ENCODE results near the gene PPM1M.

The PPM1M gene

DNA sequence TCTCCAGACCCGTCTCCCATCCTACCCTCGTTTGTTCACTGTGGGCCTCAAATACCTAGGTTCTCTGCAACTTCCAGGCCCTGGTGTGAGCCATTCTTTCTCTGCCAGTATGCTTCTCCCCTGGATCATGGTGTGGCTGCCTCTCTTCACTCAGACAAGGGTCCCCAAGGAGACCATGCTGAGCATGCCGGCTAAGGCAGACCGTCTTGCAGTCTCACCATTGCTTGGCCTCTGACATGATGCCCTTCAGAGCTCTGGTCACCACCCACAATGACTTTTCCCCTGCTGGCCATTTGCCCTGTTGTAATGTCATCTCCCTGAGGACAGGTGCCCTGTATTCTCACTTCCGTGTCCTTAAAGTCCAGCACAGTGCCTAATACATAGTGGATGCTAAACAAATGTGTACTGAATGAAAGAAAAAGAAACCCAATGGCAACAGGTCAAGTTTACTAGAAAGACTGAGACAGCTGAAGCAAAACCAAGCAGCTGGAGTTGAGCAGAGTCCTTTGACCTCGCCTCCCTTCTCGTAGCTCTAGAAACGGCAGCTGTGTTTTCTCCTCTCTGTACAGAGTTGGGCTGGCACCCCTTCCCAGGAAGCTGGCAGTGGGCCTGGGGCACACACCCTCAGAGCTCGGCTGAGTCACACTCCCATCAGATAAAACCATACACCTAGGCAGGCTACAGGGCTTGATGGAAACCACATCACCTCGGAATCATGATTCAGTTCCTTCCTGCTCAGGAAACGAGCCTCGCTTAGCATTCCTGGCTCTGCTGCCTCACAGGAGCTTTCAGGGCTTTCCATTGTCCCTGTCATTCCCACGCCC lies 28.8 kb upstream of the PPM1M start:
- FAIRE-seq: no peak

DNA sequence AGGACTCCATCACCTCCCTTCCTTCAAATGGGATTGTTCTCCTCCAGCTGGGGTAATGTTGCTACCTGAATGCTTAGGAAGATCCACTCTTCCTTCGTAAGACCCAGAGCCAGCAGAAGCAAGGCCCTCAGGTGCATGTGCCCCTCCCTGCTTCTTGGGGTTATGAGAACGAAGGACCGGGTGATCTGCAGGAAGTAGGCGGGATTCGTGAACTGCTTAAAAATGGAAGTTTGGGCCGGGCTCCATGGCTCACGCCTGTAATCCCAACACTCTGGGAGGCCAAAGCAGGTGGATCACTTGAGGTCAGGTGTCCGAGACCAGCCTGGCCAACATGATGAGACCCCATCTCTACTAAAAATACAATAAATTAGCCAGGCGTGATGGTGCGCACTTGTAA lies 28.2 kb upstream of the PPM1M start:
- no peak for FAIRE-seq

GRCh38 chr3:52218026-52218425 lies 27.5 kb upstream of the PPM1M start:
- no peak for FAIRE-seq

- FAIRE-seq: no peak
Measured at GRCh38 chr3:52218454-52218853, 27.1 kb upstream of the PPM1M start.

GRCh38 chr3:52218937-52219650 lies 26.5 kb upstream of the PPM1M start:
- FAIRE-seq: no peak

GRCh38 chr3:52220380-52221026 lies 25.1 kb upstream of the PPM1M start:
- FAIRE-seq: no peak

DNA sequence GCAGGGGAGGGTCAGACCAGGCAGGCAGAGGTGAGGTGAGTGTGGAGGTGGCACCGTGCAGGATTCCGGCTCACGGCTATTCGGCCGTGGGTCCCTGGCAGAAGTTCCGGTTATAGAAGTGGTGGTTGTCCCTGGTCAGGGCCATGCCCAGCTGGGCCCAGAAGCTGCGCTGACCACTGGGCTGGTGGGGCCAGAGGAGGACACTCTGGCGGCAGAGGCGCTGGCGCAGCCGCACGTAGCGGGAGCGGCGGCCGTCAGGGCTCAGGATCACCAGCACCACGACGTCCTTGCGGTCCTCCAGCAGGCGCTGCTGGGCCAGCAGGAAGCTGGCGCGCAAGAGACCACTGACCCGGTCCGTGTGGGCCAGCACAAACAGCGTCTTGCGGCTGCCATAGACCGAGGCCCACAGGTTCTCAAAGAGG lies 24.4 kb upstream of the PPM1M start:
- no peak for FAIRE-seq

- no peak for FAIRE-seq
Measured at GRCh38 chr3:52221563-52222318, 23.8 kb upstream of the PPM1M start.

GRCh38 chr3:52222319-52223221 lies 23.0 kb upstream of the PPM1M start:
- FAIRE-seq: no peak

DNA sequence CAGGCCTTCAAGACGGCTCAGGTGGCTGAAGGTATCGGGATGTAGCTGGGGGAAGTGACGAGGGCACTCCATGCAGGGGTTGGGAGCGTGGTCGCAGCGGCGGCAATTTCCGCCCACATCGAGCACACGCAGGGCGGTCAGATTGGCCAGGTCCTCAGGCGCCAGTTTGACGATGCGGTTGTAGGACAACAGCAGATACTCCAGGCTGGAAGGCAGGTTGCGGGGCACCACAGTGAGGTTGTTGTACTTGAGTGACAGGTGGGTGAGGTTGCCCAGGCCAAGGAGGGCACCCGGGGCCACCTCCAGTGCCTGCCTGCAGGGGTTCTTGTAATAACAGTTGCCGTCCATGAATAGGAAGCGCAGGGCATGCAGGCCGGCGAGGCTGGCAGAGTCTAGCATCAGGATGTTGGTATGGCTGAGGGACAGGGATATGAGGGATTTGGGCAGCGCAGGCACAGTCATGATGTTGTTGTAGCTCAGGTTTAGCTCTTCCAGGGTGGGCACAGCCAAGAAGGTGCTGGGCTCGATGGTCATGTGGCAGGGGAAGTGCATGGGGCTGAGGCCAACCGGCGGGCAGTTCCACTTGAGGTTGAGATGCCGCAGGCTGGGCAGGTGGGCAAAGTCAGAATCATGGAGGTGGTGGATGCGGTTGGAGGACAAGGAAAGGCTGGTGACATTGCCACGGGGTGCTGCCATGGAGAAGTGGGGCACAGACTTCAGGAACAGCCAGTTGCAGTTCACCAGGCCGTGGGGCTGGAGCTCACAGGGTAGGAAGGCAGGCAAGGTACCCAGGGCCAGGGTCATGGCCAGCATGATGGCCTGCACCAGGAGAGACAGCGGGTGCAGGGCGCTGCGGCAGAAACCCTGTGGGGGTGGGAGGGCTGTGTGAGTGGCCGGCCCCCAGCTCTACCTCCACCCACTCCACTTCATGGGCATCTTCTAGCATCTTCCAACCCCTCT lies 21.8 kb upstream of the PPM1M start:
- FAIRE-seq: no peak

DNA sequence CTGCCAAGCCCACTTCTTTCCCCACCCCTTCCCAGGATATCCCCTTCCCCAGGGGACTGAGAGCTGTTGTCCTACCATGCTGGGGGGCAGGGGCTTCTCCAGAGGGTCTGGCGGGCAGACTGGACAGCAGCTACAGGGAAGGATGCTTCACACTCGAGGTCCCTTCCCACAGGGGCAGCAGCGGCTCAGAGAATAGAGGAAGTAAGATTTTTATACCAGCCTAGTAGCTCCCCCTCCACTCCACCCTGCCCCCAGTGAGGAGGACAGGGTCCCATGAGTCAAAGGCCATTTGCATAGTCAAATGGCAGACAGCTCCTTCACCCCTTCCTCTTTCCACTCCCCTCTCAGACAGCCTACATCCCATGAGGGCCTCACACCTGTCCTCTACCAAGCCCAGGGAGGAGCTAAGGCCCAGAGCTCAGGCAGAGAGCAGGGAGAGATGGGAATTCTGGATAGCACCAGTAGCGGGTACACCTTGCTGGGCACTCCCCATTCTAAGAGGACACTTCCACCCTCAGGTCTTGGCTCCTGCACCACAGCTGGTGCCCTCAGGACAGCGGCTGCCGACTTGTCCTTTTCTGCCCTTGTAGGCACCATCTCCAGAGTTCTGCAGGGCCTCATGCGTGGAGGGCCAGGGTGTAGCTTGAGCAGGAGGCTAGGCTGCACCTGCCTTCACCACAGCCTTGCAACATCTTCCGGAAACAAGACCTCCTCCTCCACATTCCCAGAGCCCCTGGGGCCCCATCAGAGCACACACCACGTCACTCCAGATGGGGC lies 19.9 kb upstream of the PPM1M start, which contains the start of gene TLR9:
TSS of gene TLR9 (minus strand) at position 194 of the 777 bp plus-strand sequence. CDS start at position 78, 116 bp downstream.
- no peak for FAIRE-seq

GRCh38 chr3:52226229-52226817 lies 19.2 kb upstream of the PPM1M start:
- no peak for FAIRE-seq

DNA sequence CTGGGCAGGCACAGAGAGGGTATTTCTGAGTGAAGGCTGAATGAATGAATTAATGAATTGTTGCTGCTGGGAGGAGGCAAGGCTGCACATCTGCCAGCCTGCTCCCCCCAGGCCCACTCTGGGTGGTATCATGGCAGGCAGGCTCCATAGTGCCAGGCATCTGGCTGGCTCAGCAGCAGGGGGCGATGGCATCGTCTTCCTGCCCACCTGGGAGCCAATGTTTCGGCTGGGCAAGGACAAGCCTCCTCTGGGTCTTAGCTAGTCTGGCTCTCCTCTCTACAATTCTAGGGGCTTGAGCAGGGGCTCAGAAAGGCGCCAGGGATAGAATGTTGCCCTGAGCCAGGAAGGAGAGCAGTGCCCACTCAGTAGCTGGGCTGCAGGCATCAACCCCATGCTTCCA lies 18.4 kb upstream of the PPM1M start:
- no peak for FAIRE-seq

DNA sequence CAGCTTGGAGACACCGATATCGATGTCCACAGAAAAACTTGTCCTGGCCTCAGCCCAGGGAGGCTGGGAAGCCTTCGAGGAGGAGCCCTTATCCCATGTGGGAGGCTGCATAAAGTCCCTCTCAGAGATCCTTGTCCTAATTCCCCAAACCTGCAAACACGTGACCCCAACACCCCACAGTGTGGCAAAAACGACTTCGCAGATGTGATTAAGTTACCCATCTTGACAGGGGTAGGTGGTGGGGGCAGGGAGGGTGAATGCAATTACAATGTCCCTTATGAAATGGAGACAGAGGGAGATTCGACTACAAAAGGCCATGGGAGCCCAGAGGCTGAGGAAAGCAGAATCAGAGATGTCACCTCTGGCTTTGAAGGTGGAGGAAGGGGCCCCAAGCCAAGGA lies 17.8 kb upstream of the PPM1M start:
- FAIRE-seq: no peak

DNA sequence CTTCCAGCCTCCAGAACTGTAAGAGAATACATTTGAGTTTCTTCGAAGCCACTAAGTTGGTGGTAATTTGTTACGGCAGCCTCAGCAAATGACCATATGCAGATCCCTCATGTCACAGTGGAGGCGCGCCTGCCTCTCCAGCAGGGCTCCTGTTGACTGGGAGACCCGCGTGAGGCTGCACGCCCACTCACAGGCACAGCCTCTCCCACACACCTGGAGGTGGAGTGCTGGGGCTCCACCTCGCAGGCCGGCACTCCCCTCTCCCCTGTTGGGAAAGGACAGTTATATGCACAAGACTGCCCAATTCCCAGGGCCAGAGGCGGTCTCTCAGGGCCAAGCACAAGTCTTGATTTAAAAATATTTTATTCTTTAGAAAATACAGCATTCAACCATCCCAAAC lies 17.3 kb upstream of the PPM1M start:
- FAIRE-seq: no peak

GRCh38 chr3:52228751-52229291 lies 16.7 kb upstream of the PPM1M start:
- no peak for FAIRE-seq

DNA sequence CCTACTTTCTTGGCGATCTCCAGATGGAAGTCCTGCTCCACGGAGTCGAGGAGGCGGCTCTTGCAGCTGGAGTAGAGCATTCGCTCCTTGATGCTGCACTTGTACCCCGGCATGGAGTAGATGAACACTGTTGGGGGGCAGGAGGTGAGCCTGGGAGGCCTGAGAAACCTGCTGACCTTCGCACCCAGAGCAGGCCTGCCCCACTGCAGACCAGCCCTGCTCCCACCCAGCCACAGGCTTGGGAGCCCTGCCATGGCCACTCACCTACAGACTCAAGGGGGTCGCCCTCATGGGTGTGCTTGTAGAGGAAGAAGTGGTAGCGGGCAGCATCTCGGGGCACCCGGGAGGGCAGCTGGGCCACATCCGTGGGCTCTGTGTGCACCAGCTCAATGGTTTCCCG lies 15.9 kb upstream of the PPM1M start:
- FAIRE-seq: no peak

- no peak for FAIRE-seq
Measured at GRCh38 chr3:52230461-52230860, 15.1 kb upstream of the PPM1M start.

- FAIRE-seq: no peak
Measured at GRCh38 chr3:52230889-52231499, 14.6 kb upstream of the PPM1M start.
